Thyroid gland (tissue), 4 donors: ENCODE results near the gene ZNF469. TPM values are rescaled to one million over a fixed set of nuclear protein-coding genes. Genes with fewer than 3 reads are reported as not detected.

Experiments
- DNase-seq, 2 donors: peaks; one replicate each; pipeline ENCODE4 v3.0.0-alpha.2; 2019
- H3K27ac ChIP-seq, 3 donors: fragments of 200-600 bp; sonication (generic); 1 replicate in 2 of 3; 2 replicates in 1 of 3; pipeline ENCODE4 v1.5.1; 2016 to 2019; ENCODE audit warnings: mild to moderate bottlenecking in 1 of 3, moderate library complexity in 1 of 3
- H3K27me3 ChIP-seq: fragments of 200-600 bp; sonication (generic); one replicate; pipeline ENCODE4 v1.5.1; 2019
- H3K36me3 ChIP-seq, 2 donors: fragments of 200-600 bp; sonication (generic); one replicate each; pipeline ENCODE4 v1.5.1; 2016 to 2019
- H3K4me1 ChIP-seq, 2 donors: fragments of 200-600 bp; sonication (generic); one replicate each; pipeline ENCODE4 v1.5.1; 2017 to 2019
- H3K4me3 ChIP-seq, 3 donors: fragments of 200-600 bp; sonication (generic); replicated peaks in 1 of 3; 1 replicate in 2 of 3; 2 replicates in 1 of 3; pipeline ENCODE4 v1.5.1; 2016; ENCODE audit warnings: mild to moderate bottlenecking in 1 of 3
- H3K9me3 ChIP-seq: fragments of 200-600 bp; sonication (generic); one replicate; pipeline ENCODE4 v1.5.1; 2017
- POLR2A ChIP-seq, 2 donors: fragments of 450-650 bp; IDR thresholded peaks; one replicate each; pipeline ENCODE4 v1.6.1; 2017; ENCODE audit warnings: antibody characterized with exemption in 2 of 2, mild to moderate bottlenecking in 2 of 2, moderate library complexity in 1 of 2
- WGBS, 2 donors: methylation state at CpG; one replicate each; pipeline ENCODE4 v1.1.5; 2017; 5-methylcytosine and 5-hydroxymethylcytosine counted together
- intact Hi-C: fragments of 100-400 bp; cut with DNase I; formaldehyde crosslinking; loops from one replicate; pipeline ENCODE4 v1.15.1; 2023
- total RNA-seq, 4 donors: library from RNA; depleted of rRNA; stranded (reverse); fragments of >200 nt; gene quantifications; one replicate each; pipeline ENCODE4 v1.2.3, GENCODE V29; 2016
- TF ChIP-seq, protein P1 (sequence below), 6 experiments: fragments of 200-600 bp in 3 of 6; fragments of 450-650 bp in 3 of 6; sonication (generic) in 3 of 6; IDR thresholded peaks; one replicate each; pipeline ENCODE4 v1.5.1; 2016 to 2019; ENCODE audit warnings: antibody characterized with exemption in 6 of 6, mild to moderate bottlenecking in 2 of 6, inconsistent platforms in 1 of 6, moderate library complexity in 1 of 6

ZNF469 gene
- total RNA-seq, 4 donors from 2014 or later, result 0.22 to 0.96 (median 0.32) TPM

- TF ChIP-seq, protein P1, sequence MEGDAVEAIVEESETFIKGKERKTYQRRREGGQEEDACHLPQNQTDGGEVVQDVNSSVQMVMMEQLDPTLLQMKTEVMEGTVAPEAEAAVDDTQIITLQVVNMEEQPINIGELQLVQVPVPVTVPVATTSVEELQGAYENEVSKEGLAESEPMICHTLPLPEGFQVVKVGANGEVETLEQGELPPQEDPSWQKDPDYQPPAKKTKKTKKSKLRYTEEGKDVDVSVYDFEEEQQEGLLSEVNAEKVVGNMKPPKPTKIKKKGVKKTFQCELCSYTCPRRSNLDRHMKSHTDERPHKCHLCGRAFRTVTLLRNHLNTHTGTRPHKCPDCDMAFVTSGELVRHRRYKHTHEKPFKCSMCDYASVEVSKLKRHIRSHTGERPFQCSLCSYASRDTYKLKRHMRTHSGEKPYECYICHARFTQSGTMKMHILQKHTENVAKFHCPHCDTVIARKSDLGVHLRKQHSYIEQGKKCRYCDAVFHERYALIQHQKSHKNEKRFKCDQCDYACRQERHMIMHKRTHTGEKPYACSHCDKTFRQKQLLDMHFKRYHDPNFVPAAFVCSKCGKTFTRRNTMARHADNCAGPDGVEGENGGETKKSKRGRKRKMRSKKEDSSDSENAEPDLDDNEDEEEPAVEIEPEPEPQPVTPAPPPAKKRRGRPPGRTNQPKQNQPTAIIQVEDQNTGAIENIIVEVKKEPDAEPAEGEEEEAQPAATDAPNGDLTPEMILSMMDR (IDR thresholded peaks at IDR 0.05), result no peak
- no peak for TF ChIP-seq POLR2A (IDR thresholded peaks at IDR 0.05)
- WGBS, 2 donors, result 85 to 93% methylated on average over 3 to 6 of the region's 13 CpGs
- Histone ChIP-seq H3K4me1 (peaks cover 0 to 11% of the 10 kb centered on the region in 2 donors), H3K27me3 (no peaks in the 10 kb centered on the region), H3K9me3 (no peaks in the 10 kb centered on the region), H3K27ac (no peak overlapping the region), H3K36me3 (no peaks in the 10 kb centered on the region), H3K4me3 (no peak overlapping the region)
- intact Hi-C loops, result no loop called here
- no peak for DNase-seq
Observed at GRCh38 chr16:88426018-88426417, 43.3 kb downstream of the ZNF469 start.

DNA sequence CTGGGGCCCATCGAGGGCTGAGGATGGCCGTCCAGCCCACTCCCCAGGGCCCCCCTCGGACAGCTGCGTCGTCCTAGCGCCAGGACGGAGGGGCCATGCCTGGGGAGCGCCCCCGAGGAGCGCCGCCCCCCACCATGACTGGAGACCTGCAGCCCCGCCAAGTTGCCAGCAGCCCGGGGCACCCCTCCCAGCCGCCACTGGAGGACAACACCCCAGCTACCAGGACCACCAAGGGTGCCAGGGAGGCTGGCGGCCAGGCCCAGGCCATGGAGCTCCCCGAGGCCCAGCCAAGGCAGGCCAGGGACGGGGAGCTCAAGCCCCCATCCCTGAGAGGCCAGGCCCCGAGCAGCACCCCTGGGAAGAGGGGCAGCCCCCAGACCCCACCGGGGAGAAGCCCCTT, 44.6 kb downstream of the ZNF469 start:
- Histone ChIP-seq H3K4me3 (no peak overlapping the region), H3K27ac (no peak overlapping the region), H3K27me3 (no peaks in the 10 kb centered on the region), H3K36me3 (no peaks in the 10 kb centered on the region), H3K4me1 (peaks cover 0 to 11% of the 10 kb centered on the region in 2 donors), H3K9me3 (no peaks in the 10 kb centered on the region)
- WGBS, 2 donors, result 96% methylated on average over 10 of the region's 19 CpGs; no CpG with 5 or more reads in 1 of the 2 donors
- no peak for TF ChIP-seq POLR2A (IDR thresholded peaks at IDR 0.05)
- intact Hi-C loops, result no loop called here
- DNase-seq, result no peak

DNA sequence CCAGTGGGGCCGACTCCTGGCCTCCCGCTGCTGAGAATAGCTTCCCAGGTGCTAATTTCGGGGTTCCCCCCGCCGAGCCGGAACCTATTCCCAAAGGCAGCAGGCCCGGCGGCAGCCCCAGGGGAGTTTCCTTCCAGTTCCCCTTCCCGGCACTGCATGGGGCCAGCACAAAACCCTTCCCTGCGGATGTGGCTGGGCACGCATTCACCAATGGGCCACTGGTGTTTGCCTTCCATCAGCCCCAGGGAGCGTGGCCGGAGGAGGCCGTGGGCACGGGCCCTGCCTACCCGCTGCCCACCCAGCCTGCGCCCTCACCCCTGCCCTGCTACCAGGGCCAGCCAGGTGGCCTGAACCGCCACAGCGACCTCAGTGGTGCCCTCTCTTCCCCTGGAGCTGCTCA, 45.4 kb downstream of the ZNF469 start:
- Histone ChIP-seq H3K27ac (no peak overlapping the region), H3K36me3 (no peaks in the 10 kb centered on the region), H3K4me3 (no peak overlapping the region), H3K9me3 (no peaks in the 10 kb centered on the region), H3K27me3 (no peaks in the 10 kb centered on the region), H3K4me1 (peaks cover 0 to 11% of the 10 kb centered on the region in 2 donors)
- 92 to 97% methylated on average over 7 to 11 of the region's 19 CpGs for WGBS, 2 donors
- TF ChIP-seq, protein P1 (IDR thresholded peaks at IDR 0.05), result no peak
- no peak for TF ChIP-seq POLR2A (IDR thresholded peaks at IDR 0.05)
- intact Hi-C loops, result no loop called here
- DNase-seq, result no peak

- Histone ChIP-seq H3K36me3 (no peaks in the 10 kb centered on the region), H3K9me3 (no peaks in the 10 kb centered on the region), H3K4me1 (peaks cover 0 to 11% of the 10 kb centered on the region in 2 donors), H3K27me3 (no peaks in the 10 kb centered on the region), H3K4me3 (no peak overlapping the region), H3K27ac (no peak overlapping the region)
- WGBS, 2 donors, result 62 to 86% methylated on average over 13 to 18 of the region's 34 CpGs
- no peak for DNase-seq
- no peak for TF ChIP-seq POLR2A (IDR thresholded peaks at IDR 0.05)
- TF ChIP-seq, protein P1 (IDR thresholded peaks at IDR 0.05), result no peak
- intact Hi-C loops, result no loop called here
Observed at GRCh38 chr16:88428616-88429386, 46.0 kb downstream of the ZNF469 start.

DNA sequence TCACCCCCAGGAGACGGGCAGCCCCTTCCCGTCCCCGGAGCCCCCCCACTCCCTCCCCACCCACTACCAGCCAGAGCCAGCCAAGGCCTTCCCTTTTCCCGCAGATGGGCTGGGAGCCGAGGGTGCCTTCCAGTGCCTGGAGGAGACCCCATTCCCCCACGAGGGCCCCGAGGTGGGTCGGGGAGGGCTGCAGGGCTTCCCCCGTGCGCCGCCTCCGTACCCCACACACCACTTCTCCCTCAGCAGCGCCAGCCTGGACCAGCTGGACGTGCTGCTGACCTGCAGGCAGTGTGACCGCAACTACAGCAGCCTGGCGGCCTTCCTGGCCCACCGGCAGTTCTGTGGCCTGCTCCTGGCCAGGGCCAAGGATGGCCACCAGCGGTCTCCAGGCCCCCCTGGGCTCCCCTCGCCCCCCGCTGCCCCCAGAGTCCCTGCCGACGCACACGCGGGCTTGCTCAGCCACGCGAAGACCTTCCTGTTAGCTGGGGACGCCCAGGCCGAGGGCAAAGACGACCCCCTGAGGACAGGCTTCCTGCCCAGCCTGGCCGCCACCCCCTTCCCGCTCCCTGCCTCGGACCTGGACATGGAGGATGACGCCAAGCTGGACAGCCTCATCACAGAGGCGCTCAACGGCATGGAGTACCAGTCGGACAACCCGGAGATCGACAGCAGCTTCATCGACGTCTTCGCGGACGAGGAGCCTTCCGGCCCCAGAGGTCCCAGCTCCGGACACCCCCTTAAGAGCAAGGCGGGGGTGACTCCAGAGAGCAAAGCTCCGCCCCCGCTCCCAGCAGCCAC, 46.8 kb downstream of the ZNF469 start:
- H3K4me1 ChIP-seq, result peaks cover 0 to 11% of the 10 kb centered on the region in 2 donors
- no peaks in the 10 kb centered on the region for H3K36me3 ChIP-seq
- TF ChIP-seq POLR2A (IDR thresholded peaks at IDR 0.05), result no peak
- TF ChIP-seq, protein P1 (IDR thresholded peaks at IDR 0.05), result no peak
- DNase-seq, result no peak
- H3K9me3 ChIP-seq, result no peaks in the 10 kb centered on the region
- 79 to 83% methylated on average over 21 to 33 of the region's 48 CpGs for WGBS, 2 donors
- H3K27ac ChIP-seq, result no peak overlapping the region
- intact Hi-C loops, result no loop called here
- no peak overlapping the region for H3K4me3 ChIP-seq
- H3K27me3 ChIP-seq, result no peaks in the 10 kb centered on the region
